Measurements from ENCODE around the gene PRKN. TPM values are rescaled to one million over a fixed set of nuclear protein-coding genes. Genes with fewer than 3 reads are reported as not detected.

Gene PRKN
- total RNA-seq, 1 experiment from 2014 or later: 0.46 TPM

DNA sequence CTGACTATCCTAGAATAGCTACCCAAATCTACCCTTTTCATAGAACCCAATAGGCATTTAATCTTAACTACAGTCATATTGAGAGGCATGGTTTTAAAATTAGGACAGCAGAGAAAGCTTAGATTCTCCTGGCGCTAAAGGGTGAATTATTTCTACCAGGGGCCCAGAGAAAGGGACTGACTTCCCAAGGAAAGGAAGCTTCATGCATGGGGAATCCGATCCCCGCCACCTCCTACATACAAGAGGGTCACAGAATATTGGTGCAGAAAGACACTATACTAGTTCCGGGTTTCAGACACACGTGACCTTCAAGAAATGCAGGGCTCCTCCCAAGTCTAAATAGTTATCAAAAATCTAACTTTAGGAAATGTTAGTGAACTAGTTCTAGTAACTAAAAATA lies 130.9 kb downstream of the PRKN start:
- TF ChIP-seq TCF7L2 (IDR thresholded peaks at IDR 0.05; ENCODE audit: low read depth, low read length): no peak
- TF ChIP-seq, protein P1, sequence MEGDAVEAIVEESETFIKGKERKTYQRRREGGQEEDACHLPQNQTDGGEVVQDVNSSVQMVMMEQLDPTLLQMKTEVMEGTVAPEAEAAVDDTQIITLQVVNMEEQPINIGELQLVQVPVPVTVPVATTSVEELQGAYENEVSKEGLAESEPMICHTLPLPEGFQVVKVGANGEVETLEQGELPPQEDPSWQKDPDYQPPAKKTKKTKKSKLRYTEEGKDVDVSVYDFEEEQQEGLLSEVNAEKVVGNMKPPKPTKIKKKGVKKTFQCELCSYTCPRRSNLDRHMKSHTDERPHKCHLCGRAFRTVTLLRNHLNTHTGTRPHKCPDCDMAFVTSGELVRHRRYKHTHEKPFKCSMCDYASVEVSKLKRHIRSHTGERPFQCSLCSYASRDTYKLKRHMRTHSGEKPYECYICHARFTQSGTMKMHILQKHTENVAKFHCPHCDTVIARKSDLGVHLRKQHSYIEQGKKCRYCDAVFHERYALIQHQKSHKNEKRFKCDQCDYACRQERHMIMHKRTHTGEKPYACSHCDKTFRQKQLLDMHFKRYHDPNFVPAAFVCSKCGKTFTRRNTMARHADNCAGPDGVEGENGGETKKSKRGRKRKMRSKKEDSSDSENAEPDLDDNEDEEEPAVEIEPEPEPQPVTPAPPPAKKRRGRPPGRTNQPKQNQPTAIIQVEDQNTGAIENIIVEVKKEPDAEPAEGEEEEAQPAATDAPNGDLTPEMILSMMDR (IDR thresholded peaks at IDR 0.05): no peak
- TF ChIP-seq, protein P2, sequence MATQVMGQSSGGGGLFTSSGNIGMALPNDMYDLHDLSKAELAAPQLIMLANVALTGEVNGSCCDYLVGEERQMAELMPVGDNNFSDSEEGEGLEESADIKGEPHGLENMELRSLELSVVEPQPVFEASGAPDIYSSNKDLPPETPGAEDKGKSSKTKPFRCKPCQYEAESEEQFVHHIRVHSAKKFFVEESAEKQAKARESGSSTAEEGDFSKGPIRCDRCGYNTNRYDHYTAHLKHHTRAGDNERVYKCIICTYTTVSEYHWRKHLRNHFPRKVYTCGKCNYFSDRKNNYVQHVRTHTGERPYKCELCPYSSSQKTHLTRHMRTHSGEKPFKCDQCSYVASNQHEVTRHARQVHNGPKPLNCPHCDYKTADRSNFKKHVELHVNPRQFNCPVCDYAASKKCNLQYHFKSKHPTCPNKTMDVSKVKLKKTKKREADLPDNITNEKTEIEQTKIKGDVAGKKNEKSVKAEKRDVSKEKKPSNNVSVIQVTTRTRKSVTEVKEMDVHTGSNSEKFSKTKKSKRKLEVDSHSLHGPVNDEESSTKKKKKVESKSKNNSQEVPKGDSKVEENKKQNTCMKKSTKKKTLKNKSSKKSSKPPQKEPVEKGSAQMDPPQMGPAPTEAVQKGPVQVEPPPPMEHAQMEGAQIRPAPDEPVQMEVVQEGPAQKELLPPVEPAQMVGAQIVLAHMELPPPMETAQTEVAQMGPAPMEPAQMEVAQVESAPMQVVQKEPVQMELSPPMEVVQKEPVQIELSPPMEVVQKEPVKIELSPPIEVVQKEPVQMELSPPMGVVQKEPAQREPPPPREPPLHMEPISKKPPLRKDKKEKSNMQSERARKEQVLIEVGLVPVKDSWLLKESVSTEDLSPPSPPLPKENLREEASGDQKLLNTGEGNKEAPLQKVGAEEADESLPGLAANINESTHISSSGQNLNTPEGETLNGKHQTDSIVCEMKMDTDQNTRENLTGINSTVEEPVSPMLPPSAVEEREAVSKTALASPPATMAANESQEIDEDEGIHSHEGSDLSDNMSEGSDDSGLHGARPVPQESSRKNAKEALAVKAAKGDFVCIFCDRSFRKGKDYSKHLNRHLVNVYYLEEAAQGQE (IDR thresholded peaks at IDR 0.05; ENCODE audit: insufficient read depth in 1 of 2, low read depth in 2 of 2, low read length in 1 of 2): no peak
- no peak for TF ChIP-seq POLR2AphosphoS5 (IDR thresholded peaks at IDR 0.05; ENCODE audit: low read depth, low read length)
- TF ChIP-seq SIN3A (IDR thresholded peaks at IDR 0.05; ENCODE audit: borderline replicate concordance, insufficient read depth, low read depth, low read length): no peak
- intact Hi-C loops (cut with micrococcal nuclease; ENCODE audit: unreplicated experiment): no loop called here
- Histone ChIP-seq H3K27ac (ENCODE audit: low read length) (no peak overlapping the region), H3K36me3 (ENCODE audit: control insufficient read depth, insufficient read depth, low read length) (no peaks in the 10 kb centered on the region), H3K4me3 (ENCODE audit: low read depth in 2 of 2, low read length in 2 of 2) (no peak overlapping the region), H3K27me3 (ENCODE audit: control insufficient read depth, insufficient read depth, low read length) (no peaks in the 10 kb centered on the region), H3K9me3 (ENCODE audit: control insufficient read depth, insufficient read depth, low read depth, low read length) (0 out of 2 replicates have a peak, but pooled peaks cover 2% of the 10 kb centered on the region), H3K4me1 (ENCODE audit: control insufficient read depth, insufficient read depth, low read length) (no peaks in the 10 kb centered on the region)
- no peak for ATAC-seq
- in situ Hi-C loops (cut with HindIII; ENCODE audit: low pct_unique_long_range_greater_than_20kb, low sequenced_read_pairs): no loop called here
- POLR2A ChIA-PET: no interaction called here
- CTCF ChIA-PET: no interaction called here
- BruUV-seq (replicated peaks): no TSS peak
- DNase-seq (ENCODE audit: low read depth, low spot score): no peak

DNA sequence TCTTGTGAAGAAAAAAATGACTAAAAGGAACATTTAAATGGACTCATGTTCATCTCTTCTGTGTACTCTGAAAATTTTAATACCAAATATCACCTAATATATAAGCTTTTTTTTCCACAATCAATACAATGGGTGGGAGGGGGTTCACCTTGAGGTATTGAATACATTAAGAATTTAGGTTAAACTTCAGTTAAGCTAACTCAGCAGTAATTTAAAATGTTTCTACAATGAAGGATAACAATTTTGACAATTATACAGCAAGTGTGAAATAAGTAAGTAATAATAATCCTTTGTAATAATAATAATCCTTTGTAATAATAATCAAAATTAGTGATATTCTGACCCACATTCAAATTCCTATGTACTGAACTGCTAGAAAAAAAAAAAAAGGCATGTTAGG lies 136.0 kb downstream of the PRKN start:
- TF ChIP-seq, protein P1 (IDR thresholded peaks at IDR 0.05): no peak
- TF ChIP-seq POLR2AphosphoS5 (IDR thresholded peaks at IDR 0.05; ENCODE audit: low read depth, low read length) (no peak), SIN3A (IDR thresholded peaks at IDR 0.05; ENCODE audit: borderline replicate concordance, insufficient read depth, low read depth, low read length) (no peak), TCF7L2 (IDR thresholded peaks at IDR 0.05; ENCODE audit: low read depth, low read length) (no peak)
- TF ChIP-seq, protein P2 (IDR thresholded peaks at IDR 0.05; ENCODE audit: insufficient read depth in 1 of 2, low read depth in 2 of 2, low read length in 1 of 2): no peak
- BruUV-seq (replicated peaks): no TSS peak
- 0 out of 2 replicates have a peak, but pooled peaks cover 2% of the 10 kb centered on the region for H3K9me3 ChIP-seq (ENCODE audit: control insufficient read depth, insufficient read depth, low read depth, low read length)
- intact Hi-C loops (cut with micrococcal nuclease; ENCODE audit: unreplicated experiment): no loop called here
- no peaks in the 10 kb centered on the region for H3K27me3 ChIP-seq (ENCODE audit: control insufficient read depth, insufficient read depth, low read length)
- no peaks in the 10 kb centered on the region for H3K4me1 ChIP-seq (ENCODE audit: control insufficient read depth, insufficient read depth, low read length)
- POLR2A ChIA-PET: no interaction called here
- no peaks in the 10 kb centered on the region for H3K36me3 ChIP-seq (ENCODE audit: control insufficient read depth, insufficient read depth, low read length)
- H3K27ac ChIP-seq (ENCODE audit: low read length): no peak overlapping the region
- CTCF ChIA-PET: no interaction called here
- DNase-seq (ENCODE audit: low read depth, low spot score) (no peak), ATAC-seq (no peak)
- H3K4me3 ChIP-seq (ENCODE audit: low read depth in 2 of 2, low read length in 2 of 2): no peak overlapping the region
- in situ Hi-C loops (cut with HindIII; ENCODE audit: low pct_unique_long_range_greater_than_20kb, low sequenced_read_pairs): no loop called here
